ENCODE results near the gene SMIM11. TPM values are rescaled to one million over a fixed set of nuclear protein-coding genes. Genes with fewer than 3 reads are reported as not detected.

SMIM11 gene
- total and polyA plus RNA-seq, 2 of the 8 experiments (the other 6 are each of a cell fraction or from before 2014, with no cell fraction given) = 1.0 to 3.2 TPM

GRCh38 chr21:34355570-34355969 lies 19.7 kb upstream of the SMIM11 start (continued):
- no peak for TF ChIP-seq ATF2 (IDR thresholded peaks at IDR 0.05; ENCODE audit: low read length)
- TF ChIP-seq GABPA (IDR thresholded peaks at IDR 0.05; ENCODE audit: borderline replicate concordance, insufficient read depth, low read length) = no peak

All from H1 (cell line).